Measurements from ENCODE around the gene PTPRD.

DNA sequence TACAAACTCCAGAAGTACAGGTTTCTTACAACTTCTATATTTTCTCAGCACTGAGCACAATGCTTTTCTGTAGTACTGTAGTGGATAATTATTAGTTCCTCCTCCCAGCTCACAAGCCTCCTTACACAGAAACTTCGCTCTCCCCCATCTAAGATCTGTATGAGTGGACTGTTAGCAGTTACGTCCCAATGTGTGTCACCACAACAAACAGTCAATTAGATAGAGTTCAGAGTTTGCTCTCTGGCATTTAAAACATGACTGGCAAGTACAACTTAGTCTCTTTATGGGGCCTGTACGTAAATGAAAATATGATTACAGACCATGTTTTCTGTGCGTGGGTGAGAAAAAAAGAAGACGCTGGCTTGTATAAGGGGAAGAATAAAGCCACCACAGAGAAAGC, 2181.9 kb downstream of the PTPRD start:
- TF ChIP-seq, protein P1, sequence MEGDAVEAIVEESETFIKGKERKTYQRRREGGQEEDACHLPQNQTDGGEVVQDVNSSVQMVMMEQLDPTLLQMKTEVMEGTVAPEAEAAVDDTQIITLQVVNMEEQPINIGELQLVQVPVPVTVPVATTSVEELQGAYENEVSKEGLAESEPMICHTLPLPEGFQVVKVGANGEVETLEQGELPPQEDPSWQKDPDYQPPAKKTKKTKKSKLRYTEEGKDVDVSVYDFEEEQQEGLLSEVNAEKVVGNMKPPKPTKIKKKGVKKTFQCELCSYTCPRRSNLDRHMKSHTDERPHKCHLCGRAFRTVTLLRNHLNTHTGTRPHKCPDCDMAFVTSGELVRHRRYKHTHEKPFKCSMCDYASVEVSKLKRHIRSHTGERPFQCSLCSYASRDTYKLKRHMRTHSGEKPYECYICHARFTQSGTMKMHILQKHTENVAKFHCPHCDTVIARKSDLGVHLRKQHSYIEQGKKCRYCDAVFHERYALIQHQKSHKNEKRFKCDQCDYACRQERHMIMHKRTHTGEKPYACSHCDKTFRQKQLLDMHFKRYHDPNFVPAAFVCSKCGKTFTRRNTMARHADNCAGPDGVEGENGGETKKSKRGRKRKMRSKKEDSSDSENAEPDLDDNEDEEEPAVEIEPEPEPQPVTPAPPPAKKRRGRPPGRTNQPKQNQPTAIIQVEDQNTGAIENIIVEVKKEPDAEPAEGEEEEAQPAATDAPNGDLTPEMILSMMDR (conservative IDR thresholded peaks at IDR 0.05; ENCODE audit: low read depth, low read length) = no peak
- TF ChIP-seq MXI1 (IDR thresholded peaks at IDR 0.05; ENCODE audit: borderline replicate concordance, low read depth, low read length) = no peak
- no peak for TF ChIP-seq POLR2A (IDR thresholded peaks at IDR 0.05; ENCODE audit: low read depth, low read length)
- TF ChIP-seq, protein P2, sequence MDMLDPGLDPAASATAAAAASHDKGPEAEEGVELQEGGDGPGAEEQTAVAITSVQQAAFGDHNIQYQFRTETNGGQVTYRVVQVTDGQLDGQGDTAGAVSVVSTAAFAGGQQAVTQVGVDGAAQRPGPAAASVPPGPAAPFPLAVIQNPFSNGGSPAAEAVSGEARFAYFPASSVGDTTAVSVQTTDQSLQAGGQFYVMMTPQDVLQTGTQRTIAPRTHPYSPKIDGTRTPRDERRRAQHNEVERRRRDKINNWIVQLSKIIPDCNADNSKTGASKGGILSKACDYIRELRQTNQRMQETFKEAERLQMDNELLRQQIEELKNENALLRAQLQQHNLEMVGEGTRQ (IDR thresholded peaks at IDR 0.05; ENCODE audit: low read depth, low read length) = no peak
- no peak for TF ChIP-seq RFX5 (IDR thresholded peaks at IDR 0.05; ENCODE audit: low read depth, low read length)
- TF ChIP-seq SMC3 (IDR thresholded peaks at IDR 0.05; ENCODE audit: low read depth, low read length) = no peak
- no peak for TF ChIP-seq RAD21 (IDR thresholded peaks at IDR 0.05; ENCODE audit: low read length)
- TF ChIP-seq CHD1 (IDR thresholded peaks at IDR 0.05; ENCODE audit: low read depth, low read length) = no peak
- no peak for TF ChIP-seq RCOR1 (IDR thresholded peaks at IDR 0.05; ENCODE audit: insufficient replicate concordance, low read length)
- TF ChIP-seq FOS (IDR thresholded peaks at IDR 0.05; ENCODE audit: low read depth, low read length) = no peak
- TF ChIP-seq NFE2L2 (IDR thresholded peaks at IDR 0.05; ENCODE audit: low read depth, low read length) = no peak
- no peak for TF ChIP-seq BHLHE40 (IDR thresholded peaks at IDR 0.05; ENCODE audit: low read depth, low read length)
- TF ChIP-seq, protein P3, sequence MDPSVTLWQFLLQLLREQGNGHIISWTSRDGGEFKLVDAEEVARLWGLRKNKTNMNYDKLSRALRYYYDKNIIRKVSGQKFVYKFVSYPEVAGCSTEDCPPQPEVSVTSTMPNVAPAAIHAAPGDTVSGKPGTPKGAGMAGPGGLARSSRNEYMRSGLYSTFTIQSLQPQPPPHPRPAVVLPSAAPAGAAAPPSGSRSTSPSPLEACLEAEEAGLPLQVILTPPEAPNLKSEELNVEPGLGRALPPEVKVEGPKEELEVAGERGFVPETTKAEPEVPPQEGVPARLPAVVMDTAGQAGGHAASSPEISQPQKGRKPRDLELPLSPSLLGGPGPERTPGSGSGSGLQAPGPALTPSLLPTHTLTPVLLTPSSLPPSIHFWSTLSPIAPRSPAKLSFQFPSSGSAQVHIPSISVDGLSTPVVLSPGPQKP (IDR thresholded peaks at IDR 0.05; ENCODE audit: borderline replicate concordance, low read depth, low read length) = no peak
- no peak for TF ChIP-seq MAZ (IDR thresholded peaks at IDR 0.05; ENCODE audit: borderline replicate concordance, low read depth, low read length)
